ENCODE measurements around the gene CSRP2. TPM values are rescaled to one million over a fixed set of nuclear protein-coding genes. Genes with fewer than 3 reads are reported as not detected.
A peak's percentile ranks its signal among the peaks of the same experiment; 100 is the strongest.

The CSRP2 gene
- total RNA-seq, 1 experiment from 2014 or later: 158 TPM

- no peaks in the 10 kb centered on the region for H3K9me3 Mint-ChIP-seq
- H3T11ph ChIP-seq (ENCODE audit: low read length): no peak overlapping the region
- no peaks in the 10 kb centered on the region for H3K79me2 ChIP-seq (ENCODE audit: insufficient read depth, low read length)
- no peak for DNase-seq
- H3K27ac Mint-ChIP-seq: peak overlapping the region in 1 of 3 experiments; percentile 54; a peak in 2 of 7 replicates
- H4K91ac ChIP-seq (ENCODE audit: insufficient read length, low read depth, low read length): no peak overlapping the region
- H3K79me1 ChIP-seq (ENCODE audit: insufficient read depth, low read depth, low read length, poor library complexity, severe bottlenecking): no peaks in the 10 kb centered on the region
- no peaks in the 10 kb centered on the region for H3K27me3 ChIP-seq (ENCODE audit: insufficient read depth, low read length)
- H3K36me3 Mint-ChIP-seq (ENCODE audit: insufficient read depth in 1 of 3, low read depth in 3 of 3): peaks cover 33 to 53% (median 52%) of the 10 kb centered on the region in 3 experiments
- H2BK15ac ChIP-seq (ENCODE audit: low read depth, low read length): no peak overlapping the region
- no peak overlapping the region for H3K56ac ChIP-seq (ENCODE audit: insufficient read length, low read depth, low read length)
- no peak overlapping the region for H2BK12ac ChIP-seq (ENCODE audit: insufficient read length, low read depth, low read length)
- TF ChIP-seq CTCF (conservative IDR thresholded peaks at IDR 0.05): no peak
- no peak overlapping the region for H4K5ac ChIP-seq (ENCODE audit: insufficient read length, low read depth, low read length)
- H3K4me1 ChIP-seq (ENCODE audit: insufficient read depth, low read length): no peaks in the 10 kb centered on the region
- H3K4me2 ChIP-seq (ENCODE audit: insufficient read depth, insufficient read length, low read length): no peak overlapping the region
- H3K23ac ChIP-seq (ENCODE audit: insufficient read length, low read depth, low read length): peak overlapping the region; percentile 23
- no peaks in the 10 kb centered on the region for H4K20me1 ChIP-seq (ENCODE audit: control insufficient read depth, insufficient read depth, insufficient read length)
- H3K18ac ChIP-seq (ENCODE audit: insufficient read length, low read depth, low read length): no peak overlapping the region
- no peak overlapping the region for H3K27ac ChIP-seq (ENCODE audit: insufficient read length, low read depth, low read length)
- no peak overlapping the region for H2BK5ac ChIP-seq (ENCODE audit: insufficient read length, low read length)
- H3K4ac ChIP-seq (ENCODE audit: low read depth, low read length): no peak overlapping the region
- no peak overlapping the region for H3K14ac ChIP-seq (ENCODE audit: insufficient read depth, low read length)
- no peaks in the 10 kb centered on the region for H3K23me2 ChIP-seq (ENCODE audit: insufficient read length, low read depth, low read length, poor library complexity, severe bottlenecking)
- no peak overlapping the region for H3K4me3 Mint-ChIP-seq
- H3K4me1 Mint-ChIP-seq: no peaks in the 10 kb centered on the region
- no peak overlapping the region for H2AK5ac ChIP-seq (ENCODE audit: insufficient read length, low read length)
- no peak overlapping the region for H4K8ac ChIP-seq (replicated peaks; ENCODE audit: insufficient read length, low read depth, low read length)
- no peak overlapping the region for H2AFZ ChIP-seq (ENCODE audit: low read length)
- H2BK20ac ChIP-seq (ENCODE audit: low read depth, low read length, poor library complexity, severe bottlenecking): no peak overlapping the region
- H3K27me3 Mint-ChIP-seq (ENCODE audit: low read depth): no peaks in the 10 kb centered on the region
- H2BK120ac ChIP-seq (ENCODE audit: low read depth, low read length, poor library complexity, severe bottlenecking): no peak overlapping the region
- H3K9ac ChIP-seq (ENCODE audit: extremely low read depth, insufficient read length, low read length): no peak overlapping the region
- WGBS (ENCODE audit: extremely low coverage, insufficient read length, low lambda C conversion rate): no CpG with 5 or more reads among the region's 4 CpGs
- no peaks in the 10 kb centered on the region for H3K9me3 ChIP-seq (ENCODE audit: control insufficient read depth, low read depth, low read length)
Observed at GRCh38 chr12:76855271-76855670, 23.5 kb downstream of the CSRP2 start.

All from H9 (cell line).